HEK293 (cell line): ENCODE measurements around the gene XCL2.

Experiments used
- TRIM28 ChIP-seq: IDR thresholded peaks from 2 replicates; pipeline ENCODE4 v1.6.1; 2011; ENCODE audit warnings: low read length, control low read depth, borderline replicate concordance
- ZNF302 ChIP-seq: fragments of 450-650 bp; formaldehyde crosslinking; IDR thresholded peaks from 2 replicates; pipeline ENCODE4 v1.5.1; 2016; ENCODE audit warnings: missing biosample characterization, missing genetic modification characterization, low read depth
- ZNF670 ChIP-seq: fragments of 450-650 bp; formaldehyde crosslinking; IDR thresholded peaks from 2 replicates; pipeline ENCODE4 v1.5.1; 2016; ENCODE audit warnings: missing biosample characterization, missing genetic modification characterization, low read depth
- ZSCAN30 ChIP-seq: fragments of 450-650 bp; IDR thresholded peaks from 2 replicates; pipeline ENCODE4 v1.5.1; 2018; ENCODE audit warnings: missing biosample characterization, mild to moderate bottlenecking, missing genetic modification characterization, moderate library complexity
- TF ChIP-seq, protein P1 (sequence below): fragments of 450-650 bp; formaldehyde crosslinking; IDR thresholded peaks from 2 replicates; pipeline ENCODE4 v1.5.1; 2016; ENCODE audit warnings: missing biosample characterization, missing genetic modification characterization
- TF ChIP-seq, protein P2 (sequence below): fragments of 450-650 bp; formaldehyde crosslinking; IDR thresholded peaks from 2 replicates; pipeline ENCODE4 v1.5.1; 2016; ENCODE audit warnings: missing biosample characterization, missing genetic modification characterization

DNA sequence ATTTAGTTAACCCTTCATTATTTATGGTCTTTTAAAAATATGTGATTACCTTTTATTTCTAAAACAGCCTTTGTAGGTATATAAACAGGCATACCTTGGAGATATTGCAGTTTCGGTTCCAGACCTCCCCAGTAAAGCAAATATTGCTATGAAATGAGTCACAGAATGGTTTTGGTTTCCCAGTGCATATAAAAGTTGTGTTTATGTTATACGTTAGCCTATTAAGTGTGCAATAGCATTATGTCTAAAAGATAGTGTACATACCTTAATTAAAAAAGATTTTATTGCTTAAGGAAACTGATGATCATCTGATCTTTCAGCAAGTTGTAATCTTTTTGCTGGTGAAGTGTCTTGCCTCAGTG lies 44.1 kb downstream of the XCL2 start:
- TF ChIP-seq, protein P1, sequence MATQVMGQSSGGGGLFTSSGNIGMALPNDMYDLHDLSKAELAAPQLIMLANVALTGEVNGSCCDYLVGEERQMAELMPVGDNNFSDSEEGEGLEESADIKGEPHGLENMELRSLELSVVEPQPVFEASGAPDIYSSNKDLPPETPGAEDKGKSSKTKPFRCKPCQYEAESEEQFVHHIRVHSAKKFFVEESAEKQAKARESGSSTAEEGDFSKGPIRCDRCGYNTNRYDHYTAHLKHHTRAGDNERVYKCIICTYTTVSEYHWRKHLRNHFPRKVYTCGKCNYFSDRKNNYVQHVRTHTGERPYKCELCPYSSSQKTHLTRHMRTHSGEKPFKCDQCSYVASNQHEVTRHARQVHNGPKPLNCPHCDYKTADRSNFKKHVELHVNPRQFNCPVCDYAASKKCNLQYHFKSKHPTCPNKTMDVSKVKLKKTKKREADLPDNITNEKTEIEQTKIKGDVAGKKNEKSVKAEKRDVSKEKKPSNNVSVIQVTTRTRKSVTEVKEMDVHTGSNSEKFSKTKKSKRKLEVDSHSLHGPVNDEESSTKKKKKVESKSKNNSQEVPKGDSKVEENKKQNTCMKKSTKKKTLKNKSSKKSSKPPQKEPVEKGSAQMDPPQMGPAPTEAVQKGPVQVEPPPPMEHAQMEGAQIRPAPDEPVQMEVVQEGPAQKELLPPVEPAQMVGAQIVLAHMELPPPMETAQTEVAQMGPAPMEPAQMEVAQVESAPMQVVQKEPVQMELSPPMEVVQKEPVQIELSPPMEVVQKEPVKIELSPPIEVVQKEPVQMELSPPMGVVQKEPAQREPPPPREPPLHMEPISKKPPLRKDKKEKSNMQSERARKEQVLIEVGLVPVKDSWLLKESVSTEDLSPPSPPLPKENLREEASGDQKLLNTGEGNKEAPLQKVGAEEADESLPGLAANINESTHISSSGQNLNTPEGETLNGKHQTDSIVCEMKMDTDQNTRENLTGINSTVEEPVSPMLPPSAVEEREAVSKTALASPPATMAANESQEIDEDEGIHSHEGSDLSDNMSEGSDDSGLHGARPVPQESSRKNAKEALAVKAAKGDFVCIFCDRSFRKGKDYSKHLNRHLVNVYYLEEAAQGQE: no peak
- TF ChIP-seq TRIM28 (no peak), ZNF302 (tag by site-specific recombination) (no peak), ZNF670 (tag by site-specific recombination) (no peak), ZSCAN30 (no peak)
- TF ChIP-seq, protein P2, sequence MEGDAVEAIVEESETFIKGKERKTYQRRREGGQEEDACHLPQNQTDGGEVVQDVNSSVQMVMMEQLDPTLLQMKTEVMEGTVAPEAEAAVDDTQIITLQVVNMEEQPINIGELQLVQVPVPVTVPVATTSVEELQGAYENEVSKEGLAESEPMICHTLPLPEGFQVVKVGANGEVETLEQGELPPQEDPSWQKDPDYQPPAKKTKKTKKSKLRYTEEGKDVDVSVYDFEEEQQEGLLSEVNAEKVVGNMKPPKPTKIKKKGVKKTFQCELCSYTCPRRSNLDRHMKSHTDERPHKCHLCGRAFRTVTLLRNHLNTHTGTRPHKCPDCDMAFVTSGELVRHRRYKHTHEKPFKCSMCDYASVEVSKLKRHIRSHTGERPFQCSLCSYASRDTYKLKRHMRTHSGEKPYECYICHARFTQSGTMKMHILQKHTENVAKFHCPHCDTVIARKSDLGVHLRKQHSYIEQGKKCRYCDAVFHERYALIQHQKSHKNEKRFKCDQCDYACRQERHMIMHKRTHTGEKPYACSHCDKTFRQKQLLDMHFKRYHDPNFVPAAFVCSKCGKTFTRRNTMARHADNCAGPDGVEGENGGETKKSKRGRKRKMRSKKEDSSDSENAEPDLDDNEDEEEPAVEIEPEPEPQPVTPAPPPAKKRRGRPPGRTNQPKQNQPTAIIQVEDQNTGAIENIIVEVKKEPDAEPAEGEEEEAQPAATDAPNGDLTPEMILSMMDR (tag by site-specific recombination): no peak
